Measurements from ENCODE around the gene ITGA8.

DNA sequence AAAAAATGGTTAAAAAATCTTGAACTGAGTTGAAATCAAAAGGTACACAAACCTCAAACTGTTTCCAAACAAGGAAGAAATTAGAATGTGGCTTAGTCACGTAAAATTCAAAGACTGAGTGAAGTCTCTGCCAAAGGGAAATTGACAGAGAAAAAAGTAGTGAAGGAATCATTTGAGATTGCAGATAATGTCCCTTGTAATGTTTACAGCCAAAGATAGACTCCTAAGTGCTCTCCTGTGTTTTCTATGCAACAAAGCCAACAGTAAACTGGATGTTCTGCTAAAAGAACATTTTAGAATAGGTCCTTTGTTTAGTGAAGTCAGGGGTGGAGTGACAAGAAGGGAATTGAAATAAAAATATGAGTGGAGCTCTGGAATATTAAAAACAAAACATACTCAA is 117.9 kb downstream of the ITGA8 start:
- TF ChIP-seq GATA3 (IDR thresholded peaks at IDR 0.05; ENCODE audit: low read depth, low read length) = no peak
- TF ChIP-seq GATA2 (IDR thresholded peaks at IDR 0.05; ENCODE audit: low read depth, low read length) = no peak
